ENCODE data around the gene PHLPP1. TPM values are rescaled to one million over a fixed set of nuclear protein-coding genes. Genes with fewer than 3 reads are reported as not detected.

Gene PHLPP1
- total and polyA plus RNA-seq, 9 of the 15 experiments (the other 6 are each of a cell fraction or from before 2014, with no cell fraction given) = 0.56 to 9.0 (median 4.5) TPM

DNA sequence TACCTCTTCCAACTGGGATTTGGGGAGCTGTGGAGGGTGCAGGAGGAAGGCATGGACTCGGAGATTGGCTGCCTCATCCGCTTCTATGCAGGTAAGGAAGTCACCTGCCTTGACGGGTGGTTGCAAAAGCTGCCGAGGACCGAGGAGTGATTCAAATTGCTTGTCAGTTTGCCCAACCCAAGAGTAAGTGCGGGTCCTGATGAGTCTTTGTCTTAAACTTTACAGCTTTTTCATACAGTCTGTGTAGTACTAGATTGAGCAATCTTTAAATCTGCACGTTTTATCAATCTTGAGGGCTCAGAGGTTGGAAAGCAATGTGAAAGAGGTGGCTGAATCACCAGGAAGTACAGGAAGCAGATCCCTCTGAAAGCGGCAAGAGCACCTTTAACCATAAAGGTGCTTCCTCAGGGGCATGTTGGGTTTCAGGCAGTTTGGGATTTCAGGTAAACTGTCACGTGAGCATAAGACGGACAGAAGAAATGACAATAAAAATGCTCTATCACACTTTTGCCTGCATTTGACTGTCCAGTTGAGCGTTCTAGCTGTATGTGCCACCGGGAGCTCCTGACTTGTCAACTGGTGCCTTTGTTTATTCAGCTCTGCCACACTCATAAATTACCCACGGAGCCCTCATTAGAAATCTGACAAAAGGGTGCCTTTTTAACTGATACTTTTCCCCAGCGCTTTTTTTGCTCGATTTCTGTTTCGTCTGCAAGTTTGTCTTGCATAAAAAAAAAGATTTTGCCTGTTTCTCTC lies 2.0 kb downstream of the PHLPP1 start (continued):
- TF ChIP-seq, protein P1, sequence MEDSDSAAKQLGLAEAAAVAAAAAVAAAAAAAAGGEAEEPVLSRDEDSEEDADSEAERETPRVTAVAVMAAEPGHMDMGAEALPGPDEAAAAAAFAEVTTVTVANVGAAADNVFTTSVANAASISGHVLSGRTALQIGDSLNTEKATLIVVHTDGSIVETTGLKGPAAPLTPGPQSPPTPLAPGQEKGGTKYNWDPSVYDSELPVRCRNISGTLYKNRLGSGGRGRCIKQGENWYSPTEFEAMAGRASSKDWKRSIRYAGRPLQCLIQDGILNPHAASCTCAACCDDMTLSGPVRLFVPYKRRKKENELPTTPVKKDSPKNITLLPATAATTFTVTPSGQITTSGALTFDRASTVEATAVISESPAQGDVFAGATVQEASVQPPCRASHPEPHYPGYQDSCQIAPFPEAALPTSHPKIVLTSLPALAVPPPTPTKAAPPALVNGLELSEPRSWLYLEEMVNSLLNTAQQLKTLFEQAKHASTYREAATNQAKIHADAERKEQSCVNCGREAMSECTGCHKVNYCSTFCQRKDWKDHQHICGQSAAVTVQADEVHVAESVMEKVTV (CRISPR knock-in tag; IDR thresholded peaks at IDR 0.05) = no peak
- no peak for TF ChIP-seq ZNF197 (CRISPR knock-in tag; IDR thresholded peaks at IDR 0.05; ENCODE audit: low read depth)
- no peak for TF ChIP-seq ZNF586 (CRISPR knock-in tag; conservative IDR thresholded peaks at IDR 0.05)
- no peak for TF ChIP-seq ZKSCAN1 (IDR thresholded peaks at IDR 0.05; ENCODE audit: low read depth, low read length)
- TF ChIP-seq, protein P2, sequence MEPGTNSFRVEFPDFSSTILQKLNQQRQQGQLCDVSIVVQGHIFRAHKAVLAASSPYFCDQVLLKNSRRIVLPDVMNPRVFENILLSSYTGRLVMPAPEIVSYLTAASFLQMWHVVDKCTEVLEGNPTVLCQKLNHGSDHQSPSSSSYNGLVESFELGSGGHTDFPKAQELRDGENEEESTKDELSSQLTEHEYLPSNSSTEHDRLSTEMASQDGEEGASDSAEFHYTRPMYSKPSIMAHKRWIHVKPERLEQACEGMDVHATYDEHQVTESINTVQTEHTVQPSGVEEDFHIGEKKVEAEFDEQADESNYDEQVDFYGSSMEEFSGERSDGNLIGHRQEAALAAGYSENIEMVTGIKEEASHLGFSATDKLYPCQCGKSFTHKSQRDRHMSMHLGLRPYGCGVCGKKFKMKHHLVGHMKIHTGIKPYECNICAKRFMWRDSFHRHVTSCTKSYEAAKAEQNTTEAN (CRISPR knock-in tag; IDR thresholded peaks at IDR 0.05) = no peak
- TF ChIP-seq NR2F6 (CRISPR knock-in tag; IDR thresholded peaks at IDR 0.05) = no peak
- no peak for TF ChIP-seq ELF1 (tag; IDR thresholded peaks at IDR 0.05)
- no peak for TF ChIP-seq U2AF2 (optimal IDR thresholded peaks at IDR 0.05; ENCODE audit: low read depth, low read length)
- no peak for TF ChIP-seq SUPT5H (IDR thresholded peaks at IDR 0.05)
- TF ChIP-seq, protein P3, sequence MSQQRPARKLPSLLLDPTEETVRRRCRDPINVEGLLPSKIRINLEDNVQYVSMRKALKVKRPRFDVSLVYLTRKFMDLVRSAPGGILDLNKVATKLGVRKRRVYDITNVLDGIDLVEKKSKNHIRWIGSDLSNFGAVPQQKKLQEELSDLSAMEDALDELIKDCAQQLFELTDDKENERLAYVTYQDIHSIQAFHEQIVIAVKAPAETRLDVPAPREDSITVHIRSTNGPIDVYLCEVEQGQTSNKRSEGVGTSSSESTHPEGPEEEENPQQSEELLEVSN (IDR thresholded peaks at IDR 0.05; ENCODE audit: borderline replicate concordance in 1 of 2, extremely low read depth in 1 of 2, insufficient read depth in 1 of 2, insufficient read length in 1 of 2, low read depth in 1 of 2, low read length in 1 of 2, poor library complexity in 1 of 2, severe bottlenecking in 1 of 2) = no peak
- no peak for TF ChIP-seq ZNF140 (CRISPR knock-in tag; IDR thresholded peaks at IDR 0.05)
- TF ChIP-seq DACH1 (IDR thresholded peaks at IDR 0.05; ENCODE audit: partially characterized antibody) = no peak
- peak in 1 of 2 experiments; percentile 48; a peak in 1 of 4 replicates for TF ChIP-seq HDAC1 (IDR thresholded peaks at IDR 0.05)
- TF ChIP-seq MTF1 (CRISPR knock-in tag; IDR thresholded peaks at IDR 0.05; ENCODE audit: borderline replicate concordance) = no peak
- TF ChIP-seq TBL1XR1 (IDR thresholded peaks at IDR 0.05; ENCODE audit: low read length in 2 of 2) = no peak
- no peak for TF ChIP-seq POLR2G (IDR thresholded peaks at IDR 0.05; ENCODE audit: low read depth, low read length)
- TF ChIP-seq ZEB2 (IDR thresholded peaks at IDR 0.05) = 0 out of 2 replicates have a peak, but pooled peaks have one; percentile 58
- TF ChIP-seq, protein P4, sequence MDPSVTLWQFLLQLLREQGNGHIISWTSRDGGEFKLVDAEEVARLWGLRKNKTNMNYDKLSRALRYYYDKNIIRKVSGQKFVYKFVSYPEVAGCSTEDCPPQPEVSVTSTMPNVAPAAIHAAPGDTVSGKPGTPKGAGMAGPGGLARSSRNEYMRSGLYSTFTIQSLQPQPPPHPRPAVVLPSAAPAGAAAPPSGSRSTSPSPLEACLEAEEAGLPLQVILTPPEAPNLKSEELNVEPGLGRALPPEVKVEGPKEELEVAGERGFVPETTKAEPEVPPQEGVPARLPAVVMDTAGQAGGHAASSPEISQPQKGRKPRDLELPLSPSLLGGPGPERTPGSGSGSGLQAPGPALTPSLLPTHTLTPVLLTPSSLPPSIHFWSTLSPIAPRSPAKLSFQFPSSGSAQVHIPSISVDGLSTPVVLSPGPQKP (CRISPR knock-in tag; IDR thresholded peaks at IDR 0.05) = no peak
- TF ChIP-seq BHLHE40 (IDR thresholded peaks at IDR 0.05; ENCODE audit: low read length) = peak; percentile 58; the same call in 1 of the 2 replicates
- peak; percentile 69 to 73; a peak in 3 of 4 replicates for TF ChIP-seq KDM1A (IDR thresholded peaks at IDR 0.05)
